Skeletal muscle tissue (tissue), 4 donors: Measurements from ENCODE around the gene DOCK9. TPM values are rescaled to one million over a fixed set of nuclear protein-coding genes. Genes with fewer than 3 reads are reported as not detected.

Source experiments
- H3K27ac ChIP-seq: one replicate; pipeline ENCODE4 v1.7.0; 2013; ENCODE audit warnings: mild to moderate bottlenecking, low read depth, low read length, inconsistent platforms
- H3K27me3 ChIP-seq, 3 donors: one replicate each; pipeline ENCODE4 v1.7.0; 2013; ENCODE audit warnings: low read length in 3 of 3; ENCODE audit not compliant: control insufficient read depth in 3 of 3, insufficient read depth in 3 of 3
- H3K36me3 ChIP-seq, 3 donors: one replicate each; pipeline ENCODE4 v1.7.0; 2013; ENCODE audit warnings: low read length in 3 of 3; ENCODE audit not compliant: control insufficient read depth in 3 of 3, insufficient read depth in 3 of 3
- H3K4me1 ChIP-seq, 3 donors: one replicate each; pipeline ENCODE4 v1.7.0; 2013; ENCODE audit warnings: low read length in 3 of 3, mild to moderate bottlenecking in 3 of 3; ENCODE audit not compliant: control insufficient read depth in 3 of 3, insufficient read depth in 3 of 3
- H3K4me3 ChIP-seq, 3 donors: one replicate each; pipeline ENCODE4 v1.7.0; 2013; ENCODE audit warnings: low read length in 3 of 3
- H3K9ac ChIP-seq, 3 donors: one replicate each; pipeline ENCODE4 v1.7.0; 2013; ENCODE audit warnings: low read length in 3 of 3, mild to moderate bottlenecking in 3 of 3, moderate library complexity in 2 of 3, low read depth in 1 of 3
- H3K9me3 ChIP-seq, 3 donors: one replicate each; pipeline ENCODE4 v1.7.0; 2013; ENCODE audit warnings: low read length in 3 of 3; ENCODE audit not compliant: control insufficient read depth in 3 of 3
- total RNA-seq: library from RNA; depleted of rRNA; stranded (reverse); fragments of >200 nt; gene quantifications from one replicate; pipeline ENCODE4 v1.2.3, GENCODE V29; 2014
- donor health status: Osteomylitis.

Gene DOCK9
- total RNA-seq, 1 donor from 2014 or later: 86.6 TPM

DNA sequence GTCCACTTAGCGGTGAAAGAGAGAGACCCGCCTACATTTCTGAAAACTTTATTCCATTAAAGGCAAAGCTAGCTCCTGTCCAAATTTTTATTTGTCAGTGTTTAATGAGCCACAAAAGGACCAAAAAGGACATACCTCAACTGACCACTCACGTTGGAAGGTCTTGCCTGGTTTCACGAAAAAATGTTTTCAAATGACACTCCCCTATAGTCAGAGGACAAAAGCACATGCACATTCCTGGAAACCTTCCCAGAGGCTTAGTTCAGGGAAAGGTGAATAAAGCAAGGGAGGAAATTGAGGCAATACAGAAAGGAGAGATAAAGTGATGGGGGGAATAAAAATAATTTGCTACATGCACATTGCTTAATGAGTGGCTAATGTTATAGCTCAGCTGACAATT is 55.6 kb downstream of the DOCK9 start:
- Histone ChIP-seq H3K27me3 (no peaks in the 10 kb centered on the region), H3K9ac (no peak overlapping the region), H3K36me3 (peaks cover 0 to 5% (median 4%) of the 10 kb centered on the region in 3 donors), H3K9me3 (no peaks in the 10 kb centered on the region), H3K4me1 (peaks cover 3 to 7% (median 6%) of the 10 kb centered on the region in 3 donors), H3K27ac (no peak overlapping the region), H3K4me3 (no peak overlapping the region)

DNA sequence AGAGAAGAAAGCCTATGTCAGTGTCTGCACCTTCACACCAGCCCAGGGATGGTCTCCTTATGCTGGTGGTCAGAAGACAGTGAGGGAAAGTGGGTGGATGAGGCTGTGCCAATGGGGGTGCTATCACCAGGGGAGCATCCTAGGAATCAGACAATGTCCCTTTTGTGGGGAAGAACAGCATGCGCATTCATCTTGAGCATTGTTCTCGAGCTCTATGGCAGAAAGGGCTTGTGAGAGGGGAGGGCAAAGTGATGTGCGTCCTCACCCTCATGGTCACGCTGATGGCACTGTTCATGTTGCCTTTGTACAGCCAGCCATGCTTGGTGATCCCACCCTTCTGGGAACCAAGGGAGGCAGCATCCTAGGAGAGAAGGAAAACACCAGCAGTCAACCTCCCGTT is 56.1 kb downstream of the DOCK9 start:
- no peak overlapping the region for H3K9ac ChIP-seq
- H3K27ac ChIP-seq: no peak overlapping the region
- peaks cover 3 to 7% (median 4%) of the 10 kb centered on the region in 3 donors for H3K4me1 ChIP-seq
- no peaks in the 10 kb centered on the region for H3K9me3 ChIP-seq
- H3K4me3 ChIP-seq: no peak overlapping the region
- H3K36me3 ChIP-seq: peaks cover 0 to 5% (median 4%) of the 10 kb centered on the region in 3 donors
- H3K27me3 ChIP-seq: no peaks in the 10 kb centered on the region

DNA sequence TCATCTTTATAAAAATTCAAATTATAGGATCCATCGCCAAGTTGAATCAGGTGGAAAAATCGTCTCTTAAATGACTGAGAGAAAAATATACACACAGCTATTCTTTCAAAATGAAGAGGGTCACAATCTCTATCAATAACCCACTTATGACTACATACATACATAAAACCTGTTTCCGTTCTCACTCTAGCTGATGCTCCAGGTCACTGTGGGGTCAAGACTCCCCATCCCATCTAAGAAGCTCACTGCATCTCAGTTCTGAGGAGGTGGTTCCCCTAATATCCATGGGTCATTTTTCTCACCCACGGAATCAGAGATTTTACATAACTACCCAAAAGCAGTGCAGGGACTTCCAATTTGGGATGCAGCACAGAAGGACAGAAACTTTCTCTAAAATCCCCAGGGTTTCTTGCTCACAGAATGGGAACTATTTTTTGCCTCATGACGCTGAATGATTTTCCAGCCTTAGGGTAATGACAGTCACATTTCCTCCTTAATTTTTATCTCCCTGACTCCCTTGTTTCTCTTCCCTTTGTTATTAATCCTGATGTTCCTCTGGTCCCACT is 56.8 kb downstream of the DOCK9 start:
- Histone ChIP-seq H3K4me1 (peaks cover 7 to 9% (median 9%) of the 10 kb centered on the region in 3 donors), H3K27ac (no peak overlapping the region), H3K36me3 (peaks cover 0 to 5% (median 4%) of the 10 kb centered on the region in 3 donors), H3K27me3 (no peaks in the 10 kb centered on the region), H3K9me3 (no peaks in the 10 kb centered on the region), H3K4me3 (no peak overlapping the region), H3K9ac (no peak overlapping the region)

DNA sequence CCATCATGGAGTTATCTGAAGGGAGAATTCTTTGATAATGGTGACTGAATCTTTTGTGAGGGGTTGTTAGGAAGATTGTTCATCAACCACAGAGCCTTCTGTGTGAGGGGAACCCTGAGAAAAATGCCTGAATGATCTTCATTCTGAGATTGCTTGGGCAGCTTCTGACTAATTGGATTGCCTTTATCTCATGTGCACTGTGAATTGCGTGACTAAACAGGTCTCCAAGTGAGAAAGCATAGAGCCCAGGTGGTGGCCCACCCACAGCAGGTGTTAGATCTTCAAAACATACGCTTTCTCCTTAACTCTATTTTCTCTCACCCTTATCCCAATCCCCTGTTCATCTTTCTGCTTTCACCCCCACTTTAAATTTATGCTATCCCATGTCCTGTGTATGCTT is 58.3 kb downstream of the DOCK9 start:
- H3K9me3 ChIP-seq: no peaks in the 10 kb centered on the region
- no peak overlapping the region for H3K9ac ChIP-seq
- peaks cover 4 to 5% (median 5%) of the 10 kb centered on the region in 3 donors for H3K36me3 ChIP-seq
- H3K4me1 ChIP-seq: peaks cover 7 to 11% (median 11%) of the 10 kb centered on the region in 3 donors
- H3K27me3 ChIP-seq: no peaks in the 10 kb centered on the region
- H3K4me3 ChIP-seq: no peak overlapping the region
- H3K27ac ChIP-seq: no peak overlapping the region

DNA sequence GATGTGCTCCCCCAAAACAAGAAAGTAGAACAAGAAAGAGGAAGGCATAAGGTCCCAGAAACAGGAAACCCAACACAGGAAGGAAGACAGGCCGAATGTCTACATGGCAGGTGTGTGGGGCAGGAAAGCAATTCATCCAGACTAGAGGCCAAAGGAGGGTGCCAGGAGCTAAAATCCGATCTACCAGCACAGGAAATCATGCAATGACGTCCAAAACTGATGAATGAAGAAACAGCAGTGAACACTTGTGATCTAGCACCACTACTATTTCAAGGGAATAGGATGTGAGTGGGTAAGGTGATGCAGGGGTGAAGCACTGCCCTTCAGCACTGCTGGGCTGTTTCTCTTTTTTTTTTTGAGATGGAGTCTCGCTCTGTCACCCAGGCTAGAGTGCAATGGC is 59.1 kb downstream of the DOCK9 start:
- no peak overlapping the region for H3K9ac ChIP-seq
- H3K9me3 ChIP-seq: no peaks in the 10 kb centered on the region
- no peak overlapping the region for H3K27ac ChIP-seq
- H3K4me3 ChIP-seq: no peak overlapping the region
- peaks cover 7 to 13% (median 11%) of the 10 kb centered on the region in 3 donors for H3K4me1 ChIP-seq
- H3K36me3 ChIP-seq: peaks cover 4 to 5% (median 5%) of the 10 kb centered on the region in 3 donors
- H3K27me3 ChIP-seq: no peaks in the 10 kb centered on the region

DNA sequence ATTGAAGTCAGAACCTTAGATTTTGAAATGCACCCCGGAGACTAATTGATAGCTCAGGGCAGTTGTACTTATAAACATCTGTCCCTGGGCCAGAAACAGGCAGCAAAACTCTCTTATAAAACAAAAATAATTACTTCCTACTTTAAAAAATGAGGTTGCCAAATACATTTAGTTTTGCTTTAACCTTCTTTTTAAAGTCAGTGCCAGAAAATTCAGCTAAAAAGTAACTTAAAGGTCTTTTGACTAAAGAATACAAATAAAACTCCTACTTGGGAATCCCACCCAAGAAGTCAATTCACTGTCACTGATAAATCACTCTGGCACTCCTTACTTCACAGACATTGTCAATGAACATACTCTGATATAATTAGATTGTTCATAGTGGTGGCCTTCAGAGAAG is 60.7 kb downstream of the DOCK9 start:
- Histone ChIP-seq H3K4me1 (peaks cover 7 to 17% (median 10%) of the 10 kb centered on the region in 3 donors), H3K27ac (no peak overlapping the region)

DNA sequence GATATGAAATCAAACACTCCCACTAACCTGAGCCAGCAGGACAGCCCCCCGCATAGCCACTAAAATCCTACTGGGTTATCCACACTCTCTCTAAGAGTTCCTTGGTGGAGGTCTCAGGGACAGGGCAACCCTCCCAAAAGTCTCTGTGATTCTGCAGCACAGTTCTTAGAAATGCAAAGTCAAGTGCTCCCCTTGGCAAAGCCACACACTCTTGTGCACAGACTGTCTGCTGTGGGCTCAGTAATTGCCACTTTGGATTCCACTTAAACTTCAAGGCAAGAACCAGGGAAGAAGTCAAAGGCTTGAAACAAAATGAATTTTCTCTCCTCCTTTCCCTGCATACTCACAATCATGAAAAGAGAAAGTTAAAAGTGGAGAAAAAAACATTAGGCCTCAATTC is 61.5 kb downstream of the DOCK9 start:
- H3K9ac ChIP-seq: no peak overlapping the region
- no peak overlapping the region for H3K4me3 ChIP-seq
- peaks cover 0 to 5% (median 0%) of the 10 kb centered on the region in 3 donors for H3K36me3 ChIP-seq
- H3K27ac ChIP-seq: no peak overlapping the region
- H3K4me1 ChIP-seq: peaks cover 4 to 17% (median 5%) of the 10 kb centered on the region in 3 donors
- H3K9me3 ChIP-seq: no peaks in the 10 kb centered on the region
- H3K27me3 ChIP-seq: no peaks in the 10 kb centered on the region

More for the DNA sequence above, 60.7 kb downstream of the DOCK9 start:
- no peak overlapping the region for H3K4me3 ChIP-seq
- no peak overlapping the region for H3K9ac ChIP-seq
- H3K9me3 ChIP-seq: no peaks in the 10 kb centered on the region
- H3K27me3 ChIP-seq: no peaks in the 10 kb centered on the region
- peaks cover 4 to 5% (median 5%) of the 10 kb centered on the region in 3 donors for H3K36me3 ChIP-seq

DNA sequence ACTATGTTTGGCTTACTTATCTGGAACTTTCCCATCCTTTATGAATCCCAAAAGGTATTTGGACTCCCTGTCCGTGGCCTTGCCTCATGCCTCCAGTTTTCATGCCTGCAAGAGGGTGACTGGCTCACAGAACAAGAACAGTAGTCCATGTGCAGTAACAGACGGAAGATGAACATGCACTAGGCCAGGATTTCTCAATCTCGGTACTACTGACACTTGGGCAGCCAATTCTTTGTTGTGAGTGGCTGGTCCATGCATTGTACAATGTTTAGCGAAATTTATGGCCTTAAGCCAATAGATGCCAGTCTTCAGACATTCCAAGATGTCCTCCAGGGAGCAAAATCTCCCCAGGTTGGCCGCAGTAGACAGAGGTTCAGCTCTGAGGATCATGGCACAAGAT is 61.9 kb downstream of the DOCK9 start:
- Histone ChIP-seq H3K9ac (no peak overlapping the region), H3K9me3 (no peaks in the 10 kb centered on the region), H3K4me1 (peaks cover 4 to 17% (median 5%) of the 10 kb centered on the region in 3 donors), H3K27me3 (no peaks in the 10 kb centered on the region), H3K36me3 (peaks cover 0 to 5% (median 0%) of the 10 kb centered on the region in 3 donors), H3K4me3 (no peak overlapping the region), H3K27ac (no peak overlapping the region)

DNA sequence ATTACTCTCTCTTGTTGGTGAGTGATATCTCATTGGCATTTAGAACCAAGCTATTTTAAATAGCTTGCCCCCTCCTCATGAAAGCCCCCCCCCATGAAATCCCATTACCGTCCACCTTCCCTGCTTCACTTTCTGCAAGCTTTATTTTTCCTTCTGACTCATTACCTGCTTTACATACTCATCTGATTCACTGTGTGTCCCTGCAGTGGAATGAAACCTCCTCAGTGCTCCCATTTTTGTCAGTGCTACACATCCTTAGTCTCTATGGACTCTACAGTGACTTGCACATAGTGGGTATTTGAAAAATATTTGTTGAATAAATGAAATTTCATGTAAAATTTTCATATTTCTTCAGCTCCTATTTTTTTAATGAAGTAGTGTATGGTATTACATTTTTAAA is 62.3 kb downstream of the DOCK9 start:
- Histone ChIP-seq H3K4me1 (peaks cover 7 to 20% (median 9%) of the 10 kb centered on the region in 3 donors), H3K9ac (no peak overlapping the region), H3K27me3 (no peaks in the 10 kb centered on the region), H3K36me3 (peaks cover 0 to 5% (median 0%) of the 10 kb centered on the region in 3 donors), H3K4me3 (no peak overlapping the region), H3K9me3 (no peaks in the 10 kb centered on the region), H3K27ac (no peak overlapping the region)

DNA sequence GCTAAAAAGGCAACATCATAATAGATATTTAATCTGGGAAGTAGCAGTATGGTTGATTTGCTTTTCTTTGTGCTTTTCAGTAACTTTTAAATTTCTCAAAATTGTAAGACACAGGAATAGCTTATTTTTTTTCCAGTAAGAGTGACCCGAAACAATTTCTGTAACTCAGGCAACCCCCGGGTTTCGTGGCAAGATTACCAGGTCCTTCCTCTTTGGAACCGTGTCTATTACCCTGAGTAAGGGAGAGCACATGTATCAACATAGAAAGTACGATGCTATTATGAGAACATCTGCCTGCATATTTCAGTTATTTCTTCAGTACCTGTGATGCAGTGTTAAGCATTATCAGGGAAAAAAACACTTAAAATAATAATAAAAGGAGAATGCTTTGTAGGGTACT is 64.1 kb downstream of the DOCK9 start:
- no peaks in the 10 kb centered on the region for H3K9me3 ChIP-seq
- no peaks in the 10 kb centered on the region for H3K27me3 ChIP-seq
- H3K36me3 ChIP-seq: peaks cover 0 to 5% (median 0%) of the 10 kb centered on the region in 3 donors
- no peak overlapping the region for H3K27ac ChIP-seq
- H3K9ac ChIP-seq: no peak overlapping the region
- peak overlapping the region in 1 of 3 donors; percentile 18 for H3K4me3 ChIP-seq
- H3K4me1 ChIP-seq: peaks cover 7 to 19% (median 9%) of the 10 kb centered on the region in 3 donors
